IMR-90 (cell line): ENCODE measurements around the gene IQGAP2. TPM values are rescaled to one million over a fixed set of nuclear protein-coding genes. Genes with fewer than 3 reads are reported as not detected.

ENCODE experiments used
- ATAC-seq: fragments of 200-7000 bp; cut with Tn5 transposase; 2 replicates; pipeline ENCODE4 v1.9.1; 2020; ENCODE audit warnings: low read depth, mild to moderate bottlenecking, moderate library complexity
- BruUV-seq: library from RNA; stranded (reverse); fragments of 400-500 nt; replicated peaks from 2 replicates; lab custom pipeline; 2021; lab: Mats Ljungman, UMichigan
- CTCF ChIA-PET: fragments of 300-600 bp; formaldehyde crosslinking; extraction: SDS; loops from one replicate; lab custom pipeline; 2021; ENCODE audit warnings: antibody characterized with exemption; lab: Yijun Ruan, JAX
- POLR2A ChIA-PET: fragments of 300-600 bp; sonication (Branson Sonifier 250); formaldehyde crosslinking; loops from one replicate; lab custom pipeline; 2022; ENCODE audit warnings: antibody characterized with exemption; ENCODE audit not compliant: unreplicated experiment; lab: Charles Lee
- DNase-seq: peaks from one replicate; pipeline ENCODE4 v3.0.0; 2013
- H2AFZ ChIP-seq: replicated peaks from 2 replicates; pipeline ENCODE3; 2013; ENCODE audit warnings: low read length, mild to moderate bottlenecking; ENCODE audit not compliant: poor library complexity
- H2AK5ac ChIP-seq: 2 replicates; pipeline ENCODE4 v1.6.1; 2013; ENCODE audit warnings: low read depth, low read length, inconsistent platforms
- H2AK9ac ChIP-seq: replicated peaks from 2 replicates; pipeline ENCODE3; 2013; ENCODE audit warnings: mild to moderate bottlenecking, low read depth, low read length, moderate library complexity; ENCODE audit not compliant: poor library complexity
- H2BK120ac ChIP-seq: 2 replicates; pipeline ENCODE4 v1.6.1; 2013; ENCODE audit warnings: low read depth, low read length, inconsistent platforms
- H2BK15ac ChIP-seq: 3 replicates; pipeline ENCODE4 v1.6.1; 2013; ENCODE audit warnings: low read depth, low read length, inconsistent platforms
- H2BK20ac ChIP-seq: 2 replicates; pipeline ENCODE4 v1.6.1; 2013; ENCODE audit warnings: low read depth, mild to moderate bottlenecking, inconsistent platforms, low read length, moderate library complexity
- H2BK5ac ChIP-seq: 2 replicates; pipeline ENCODE4 v1.6.1; 2013; ENCODE audit warnings: mild to moderate bottlenecking, low read depth, low read length, inconsistent platforms; ENCODE audit not compliant: poor library complexity, severe bottlenecking
- H3K14ac ChIP-seq: replicated peaks from 2 replicates; pipeline ENCODE4 v1.6.1; 2013; ENCODE audit warnings: low read depth, low read length, inconsistent platforms
- H3K18ac ChIP-seq: 2 replicates; pipeline ENCODE4 v1.6.1; 2013; ENCODE audit warnings: low read depth, low read length, control low read depth
- H3K23ac ChIP-seq: 2 replicates; pipeline ENCODE4 v1.6.1; 2013; ENCODE audit warnings: low read depth, low read length, inconsistent platforms
- H3K27ac ChIP-seq: 2 replicates; pipeline ENCODE4 v1.5.1; 2013; ENCODE audit warnings: mild to moderate bottlenecking, control low read depth, low read length; ENCODE audit not compliant: insufficient read depth
- H3K27me3 ChIP-seq: 2 replicates; pipeline ENCODE4 v1.6.1; 2013; ENCODE audit warnings: low read length; ENCODE audit not compliant: control insufficient read depth, insufficient read depth
- H3K36me3 ChIP-seq: 2 replicates; pipeline ENCODE4 v1.6.1; 2013; ENCODE audit warnings: low read length, mixed read lengths; ENCODE audit not compliant: control insufficient read depth, insufficient read depth
- H3K4ac ChIP-seq: 2 replicates; pipeline ENCODE4 v1.6.1; 2013; ENCODE audit warnings: low read depth, low read length, inconsistent platforms
- H3K4me1 ChIP-seq: 2 replicates; pipeline ENCODE4 v1.6.1; 2013; ENCODE audit warnings: low read length, mixed read lengths; ENCODE audit not compliant: control insufficient read depth, insufficient read depth
- H3K4me2 ChIP-seq: 2 replicates; pipeline ENCODE4 v1.6.1; 2013; ENCODE audit warnings: low read depth, mild to moderate bottlenecking, control low read depth, low read length, moderate library complexity
- H3K4me3 ChIP-seq: 2 replicates; pipeline ENCODE4 v1.5.1; 2013; ENCODE audit warnings: low read depth, mild to moderate bottlenecking, control low read depth, low read length, moderate library complexity; ENCODE audit not compliant: insufficient read depth
- H3K56ac ChIP-seq: 2 replicates; pipeline ENCODE4 v1.6.1; 2013; ENCODE audit warnings: low read length, inconsistent platforms; ENCODE audit not compliant: insufficient read depth; ENCODE audit errors: extremely low read depth
- H3K79me1 ChIP-seq, 2 experiments: 2 replicates each; pipeline ENCODE4 v1.6.1; 2013; ENCODE audit warnings: low read length in 2 of 2, inconsistent platforms in 1 of 2, low read depth in 1 of 2
- H3K9ac ChIP-seq: 2 replicates; pipeline ENCODE4 v1.6.1; 2013; ENCODE audit warnings: low read depth, low read length, control low read depth
- H3K9me1 ChIP-seq: 2 replicates; pipeline ENCODE4 v1.6.1; 2013; ENCODE audit warnings: low read length, inconsistent platforms; ENCODE audit not compliant: insufficient read depth
- H3K9me3 ChIP-seq: 2 replicates; pipeline ENCODE4 v1.6.1; 2013; ENCODE audit warnings: low read length; ENCODE audit not compliant: control insufficient read depth, insufficient read depth
- H4K20me1 ChIP-seq: 2 replicates; pipeline ENCODE4 v1.6.1; 2013; ENCODE audit warnings: low read length, inconsistent platforms; ENCODE audit not compliant: insufficient read depth
- H4K5ac ChIP-seq: 2 replicates; pipeline ENCODE4 v1.6.1; 2013; ENCODE audit warnings: mild to moderate bottlenecking, low read depth, low read length, control low read depth
- H4K8ac ChIP-seq, 2 experiments: 2 replicates each; pipeline ENCODE4 v1.6.1; 2013; ENCODE audit warnings: low read depth in 2 of 2, low read length in 2 of 2, control low read depth in 1 of 2, inconsistent platforms in 1 of 2
- H4K91ac ChIP-seq: 2 replicates; pipeline ENCODE4 v1.6.1; 2013; ENCODE audit warnings: low read depth, low read length, inconsistent platforms; ENCODE audit not compliant: insufficient read depth
- BHLHE40 ChIP-seq: fragments of 150-350 bp; IDR thresholded peaks from 2 replicates; pipeline ENCODE4 v1.6.1; 2016; ENCODE audit warnings: mild to moderate bottlenecking, low read depth, low read length
- CEBPB ChIP-seq: IDR thresholded peaks from 2 replicates; pipeline ENCODE4 v1.6.1; 2012; ENCODE audit warnings: low read depth, low read length, improper control_type of control experiment
- CHD1 ChIP-seq: IDR thresholded peaks from 2 replicates; pipeline ENCODE4 v1.6.1; 2012; ENCODE audit warnings: low read depth, low read length, improper control_type of control experiment
- FOS ChIP-seq: fragments of 150-350 bp; IDR thresholded peaks from 2 replicates; pipeline ENCODE4 v1.6.1; 2016; ENCODE audit warnings: low read depth, low read length
- MAFK ChIP-seq: IDR thresholded peaks from 2 replicates; pipeline ENCODE4 v1.6.1; 2012; ENCODE audit warnings: low read depth, low read length, improper control_type of control experiment
- MAZ ChIP-seq: IDR thresholded peaks from 2 replicates; pipeline ENCODE4 v1.6.1; 2012; ENCODE audit warnings: low read depth, mild to moderate bottlenecking, low read length, improper control_type of control experiment, moderate library complexity, borderline replicate concordance
- MXI1 ChIP-seq: IDR thresholded peaks from 2 replicates; pipeline ENCODE4 v1.6.1; 2012; ENCODE audit warnings: low read depth, mild to moderate bottlenecking, low read length, moderate library complexity, borderline replicate concordance
- POLR2A ChIP-seq: IDR thresholded peaks from 2 replicates; pipeline ENCODE4 v1.6.1; 2012; ENCODE audit warnings: mild to moderate bottlenecking, low read depth, low read length
- RFX5 ChIP-seq: IDR thresholded peaks from 2 replicates; pipeline ENCODE4 v1.8.0; 2012; ENCODE audit warnings: low read depth, mild to moderate bottlenecking, low read length, moderate library complexity
- SMC3 ChIP-seq: fragments of 150-350 bp; IDR thresholded peaks from 2 replicates; pipeline ENCODE4 v1.6.1; 2016; ENCODE audit warnings: low read depth, mild to moderate bottlenecking, antibody characterized with exemption, low read length, moderate library complexity
- WGBS, 2 experiments: methylation state at CpG; one replicate each; pipeline versions ENCODE4 v1.1.5 to v1.1.7; 2013; ENCODE audit warnings: missing lambda C conversion rate in 2 of 2; ENCODE audit not compliant: insufficient read length in 1 of 2; ENCODE audit errors: extremely low coverage in 2 of 2; 5-methylcytosine and 5-hydroxymethylcytosine counted together
- dilution Hi-C: fragments of 300-500 bp; cut with HindIII; formaldehyde crosslinking; loops from one replicate; pipeline ENCODE4 v1.14.3; 2018; ENCODE audit warnings: low sequenced_read_pairs; ENCODE audit not compliant: unreplicated experiment
- in situ Hi-C: fragments of 300-500 bp; cut with MboI; formaldehyde crosslinking; loops from 3 replicates; pipeline ENCODE4 v1.14.3; 2019; ENCODE audit warnings: low sequenced_read_pairs, inconsistent platforms, mixed read lengths
- intact Hi-C: fragments of 100-400 bp; cut with micrococcal nuclease; formaldehyde crosslinking; loops from 2 replicates; pipeline ENCODE4 v1.10.0; 2022
- polyA plus RNA-seq, 3 experiments: library from polyadenylated mRNA; depleted of rRNA; stranded (reverse); fragments of >200 nt; gene quantifications; 2 replicates each; pipeline ENCODE4 v1.2.3, GENCODE V29; 2012; ENCODE audit warnings: low replicate concordance in 1 of 3
- total RNA-seq: library from RNA; depleted of rRNA; stranded (reverse); fragments of >200 nt; gene quantifications from 2 replicates; pipeline ENCODE4 v1.2.3, GENCODE V29; 2012
- TF ChIP-seq, protein P1 (sequence below): fragments of 150-350 bp; IDR thresholded peaks from 2 replicates; pipeline ENCODE4 v1.6.1; 2017; ENCODE audit warnings: mild to moderate bottlenecking, antibody characterized with exemption, low read length, low read depth
- TF ChIP-seq, protein P2 (sequence below): fragments of 150-350 bp; IDR thresholded peaks from 2 replicates; pipeline ENCODE4 v1.6.1; 2016; ENCODE audit warnings: low read depth, mild to moderate bottlenecking, low read length, moderate library complexity, borderline replicate concordance

Gene IQGAP2
- total and polyA plus RNA-seq, 2 of the 4 experiments (the other 2 are of a cell fraction) = 0.21 to 0.36 TPM

DNA sequence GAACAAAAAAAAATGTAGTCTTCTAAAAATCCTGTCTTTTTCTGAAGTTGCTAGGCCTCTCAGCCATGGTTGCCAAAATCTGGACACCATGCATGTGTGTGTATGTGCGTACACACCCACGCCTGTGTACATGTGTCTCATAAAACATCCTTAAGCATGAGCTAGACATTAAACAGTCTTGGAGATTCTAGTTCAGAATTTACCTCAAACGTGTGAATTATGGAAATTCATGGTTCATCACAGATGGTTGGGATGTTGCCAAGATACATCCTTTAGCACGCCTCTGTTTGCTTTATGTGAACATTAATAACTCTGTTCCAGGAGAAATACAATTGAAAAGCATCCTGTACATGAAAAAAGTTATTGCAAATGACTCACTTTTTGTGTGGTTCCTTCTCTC is 167.1 kb downstream of the IQGAP2 start:
- H4K91ac ChIP-seq = no peak overlapping the region
- no peaks in the 10 kb centered on the region for H3K9me1 ChIP-seq
- H3K9ac ChIP-seq = no peak overlapping the region
- no peak for DNase-seq
- no peak overlapping the region for H3K23ac ChIP-seq
- in situ Hi-C loops = no loop called here
- no peak overlapping the region for H2AFZ ChIP-seq
- H2BK120ac ChIP-seq = no peak overlapping the region
- H3K18ac ChIP-seq = no peak overlapping the region
- H3K27ac ChIP-seq = no peak overlapping the region
- no peak overlapping the region for H3K56ac ChIP-seq
- no peaks in the 10 kb centered on the region for H3K79me1 ChIP-seq
- TF ChIP-seq, protein P1, sequence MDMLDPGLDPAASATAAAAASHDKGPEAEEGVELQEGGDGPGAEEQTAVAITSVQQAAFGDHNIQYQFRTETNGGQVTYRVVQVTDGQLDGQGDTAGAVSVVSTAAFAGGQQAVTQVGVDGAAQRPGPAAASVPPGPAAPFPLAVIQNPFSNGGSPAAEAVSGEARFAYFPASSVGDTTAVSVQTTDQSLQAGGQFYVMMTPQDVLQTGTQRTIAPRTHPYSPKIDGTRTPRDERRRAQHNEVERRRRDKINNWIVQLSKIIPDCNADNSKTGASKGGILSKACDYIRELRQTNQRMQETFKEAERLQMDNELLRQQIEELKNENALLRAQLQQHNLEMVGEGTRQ = no peak
- TF ChIP-seq RFX5 (no peak), CEBPB (no peak), SMC3 (no peak), FOS (no peak), POLR2A (no peak), MXI1 (no peak), MAFK (no peak), BHLHE40 (no peak), MAZ (no peak), CHD1 (no peak)
- TF ChIP-seq, protein P2, sequence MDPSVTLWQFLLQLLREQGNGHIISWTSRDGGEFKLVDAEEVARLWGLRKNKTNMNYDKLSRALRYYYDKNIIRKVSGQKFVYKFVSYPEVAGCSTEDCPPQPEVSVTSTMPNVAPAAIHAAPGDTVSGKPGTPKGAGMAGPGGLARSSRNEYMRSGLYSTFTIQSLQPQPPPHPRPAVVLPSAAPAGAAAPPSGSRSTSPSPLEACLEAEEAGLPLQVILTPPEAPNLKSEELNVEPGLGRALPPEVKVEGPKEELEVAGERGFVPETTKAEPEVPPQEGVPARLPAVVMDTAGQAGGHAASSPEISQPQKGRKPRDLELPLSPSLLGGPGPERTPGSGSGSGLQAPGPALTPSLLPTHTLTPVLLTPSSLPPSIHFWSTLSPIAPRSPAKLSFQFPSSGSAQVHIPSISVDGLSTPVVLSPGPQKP = no peak
- ChIA-PET POLR2A (no interaction called here), CTCF (interaction anchor here (0.5 to 0.6 kb wide), 2 partner anchors 11 to 566 kb away, joined by 3 read pairs; no protein-coding TSS in a partner anchor)
- H4K5ac ChIP-seq = no peak overlapping the region
- intact Hi-C loops = no loop called here
- no peaks in the 10 kb centered on the region for H3K4me1 ChIP-seq
- H4K8ac ChIP-seq = no peak overlapping the region
- dilution Hi-C loops = no loop called here
- H3K4me3 ChIP-seq = no peak overlapping the region
- no peak overlapping the region for H2AK9ac ChIP-seq
- no peak overlapping the region for H3K4me2 ChIP-seq
- H3K14ac ChIP-seq = no peak overlapping the region
- H3K4ac ChIP-seq = no peak overlapping the region
- no TSS peak for BruUV-seq
- no peaks in the 10 kb centered on the region for H4K20me1 ChIP-seq
- H3K36me3 ChIP-seq = no peaks in the 10 kb centered on the region
- no peak overlapping the region for H2BK5ac ChIP-seq
- ATAC-seq = no peak
- no peak overlapping the region for H2BK20ac ChIP-seq
- peaks cover 9% of the 10 kb centered on the region for H3K27me3 ChIP-seq
- no CpG with 5 or more reads among the region's 4 CpGs for WGBS, 2 experiments
- H2BK15ac ChIP-seq = no peak overlapping the region
- no peaks in the 10 kb centered on the region for H3K9me3 ChIP-seq
- H2AK5ac ChIP-seq = no peak overlapping the region
